Measurements from ENCODE around the gene ADAMTS5. TPM values are rescaled to one million over a fixed set of nuclear protein-coding genes. Genes with fewer than 3 reads are reported as not detected.

Gene ADAMTS5
- total and polyA plus RNA-seq, 7 experiments from 2014 or later: 0.03 to 0.12 TPM; not detected in 5

DNA sequence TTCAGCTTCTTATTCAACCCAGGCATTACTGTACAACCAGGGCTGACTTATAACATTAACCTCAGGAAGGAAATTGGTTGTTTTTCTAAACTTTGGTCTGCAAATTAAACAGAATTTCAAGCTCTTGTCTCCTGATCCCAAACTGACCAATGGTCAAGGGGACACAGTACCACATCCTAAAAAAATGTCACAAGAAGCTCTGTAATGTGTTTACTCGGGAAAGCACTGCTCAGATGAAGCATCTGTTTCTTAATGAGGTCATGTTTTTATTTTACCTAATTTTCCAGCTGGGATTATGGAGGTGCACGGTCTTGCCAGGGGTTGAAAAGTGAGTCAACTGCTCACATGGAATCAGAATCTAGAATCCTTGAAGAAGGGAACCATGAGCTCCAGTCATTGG lies 18.7 kb downstream of the ADAMTS5 start:
- H3K27me3 Mint-ChIP-seq: peaks cover 0 to 25% (median 11%) of the 10 kb centered on the region in 5 donors
- no peak overlapping the region for H3K4me3 Mint-ChIP-seq
- POLR2A ChIA-PET: no interaction called here
- no peaks in the 10 kb centered on the region for H3K9me3 ChIP-seq (ENCODE audit: control insufficient read depth in 2 of 3, low read length in 3 of 3)
- no peak for ATAC-seq
- H3K36me3 ChIP-seq (ENCODE audit: control insufficient read depth in 2 of 3, insufficient read depth in 3 of 3, low read length in 3 of 3): no peaks in the 10 kb centered on the region
- H3K27ac ChIP-seq (ENCODE audit: low read depth, low read length): no peak overlapping the region
- H3K4me1 Mint-ChIP-seq: no peaks in the 10 kb centered on the region
- H3K27ac Mint-ChIP-seq: no peak overlapping the region
- intact Hi-C loops (cut with micrococcal nuclease): no loop called here
- no peaks in the 10 kb centered on the region for H3K36me3 Mint-ChIP-seq
- CTCF ChIA-PET: no interaction called here
- no peak for DNase-seq
- H3K9me3 Mint-ChIP-seq: peaks cover 0 to 5% (median 0%) of the 10 kb centered on the region in 11 donors
- no peaks in the 10 kb centered on the region for H3K27me3 ChIP-seq (ENCODE audit: control insufficient read depth in 2 of 2, insufficient read depth in 2 of 2, low read length in 2 of 2)
- no peak overlapping the region for H3K4me3 ChIP-seq (ENCODE audit: low read length)
- H3K4me1 ChIP-seq (ENCODE audit: control insufficient read depth in 2 of 2, insufficient read depth in 2 of 2, low read length in 2 of 2): no peaks in the 10 kb centered on the region

DNA sequence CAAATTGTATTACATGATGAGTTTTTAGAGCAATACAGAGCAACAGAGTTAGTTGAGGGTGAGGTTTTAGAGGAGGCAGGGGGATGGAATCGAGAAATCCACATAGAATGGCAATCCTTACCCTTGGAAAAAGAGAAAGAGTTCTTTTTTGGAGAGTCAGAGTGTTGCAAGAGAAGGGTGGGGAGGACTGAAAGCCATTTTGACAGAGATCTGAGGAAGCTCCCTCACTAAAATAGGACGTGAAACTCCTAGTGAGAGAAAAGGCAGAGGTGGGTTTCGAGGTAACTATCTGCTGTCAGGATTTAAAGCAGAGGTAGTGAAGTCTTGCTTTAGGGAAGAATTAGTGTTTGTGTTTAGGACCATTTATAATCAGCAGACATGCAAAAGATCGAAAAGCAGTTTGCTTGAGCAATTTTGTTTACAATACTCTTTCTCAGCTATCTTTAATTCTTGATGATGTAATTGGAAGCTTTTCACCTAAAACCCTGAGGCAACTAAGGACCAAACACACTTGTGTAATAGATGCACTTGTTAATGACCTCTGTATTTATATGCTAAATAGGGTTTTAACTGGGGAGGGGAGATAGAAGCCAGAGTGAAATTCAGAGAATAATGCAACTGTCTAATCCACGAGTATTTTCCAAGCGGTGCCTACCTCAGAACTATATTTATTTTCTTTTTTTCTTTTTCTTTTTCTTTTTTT lies 20.0 kb downstream of the ADAMTS5 start:
- no peaks in the 10 kb centered on the region for H3K4me1 ChIP-seq (ENCODE audit: control insufficient read depth in 2 of 2, insufficient read depth in 2 of 2, low read length in 2 of 2)
- Mint-ChIP-seq H3K27me3 (peaks cover 0 to 16% (median 4%) of the 10 kb centered on the region in 5 donors), H3K4me1 (no peaks in the 10 kb centered on the region), H3K4me3 (no peak overlapping the region), H3K9me3 (peaks cover 0 to 5% (median 0%) of the 10 kb centered on the region in 11 donors), H3K27ac (no peak overlapping the region), H3K36me3 (no peaks in the 10 kb centered on the region)
- H3K27ac ChIP-seq (ENCODE audit: low read depth, low read length): no peak overlapping the region
- no peaks in the 10 kb centered on the region for H3K36me3 ChIP-seq (ENCODE audit: control insufficient read depth in 2 of 3, insufficient read depth in 3 of 3, low read length in 3 of 3)
- H3K27me3 ChIP-seq (ENCODE audit: control insufficient read depth in 2 of 2, insufficient read depth in 2 of 2, low read length in 2 of 2): no peaks in the 10 kb centered on the region
- no peaks in the 10 kb centered on the region for H3K9me3 ChIP-seq (ENCODE audit: control insufficient read depth in 2 of 3, low read length in 3 of 3)
- ATAC-seq (no peak), DNase-seq (no peak)
- intact Hi-C loops (cut with micrococcal nuclease): no loop called here
- H3K4me3 ChIP-seq (ENCODE audit: low read length): no peak overlapping the region
- ChIA-PET POLR2A (no interaction called here), CTCF (no interaction called here)

DNA sequence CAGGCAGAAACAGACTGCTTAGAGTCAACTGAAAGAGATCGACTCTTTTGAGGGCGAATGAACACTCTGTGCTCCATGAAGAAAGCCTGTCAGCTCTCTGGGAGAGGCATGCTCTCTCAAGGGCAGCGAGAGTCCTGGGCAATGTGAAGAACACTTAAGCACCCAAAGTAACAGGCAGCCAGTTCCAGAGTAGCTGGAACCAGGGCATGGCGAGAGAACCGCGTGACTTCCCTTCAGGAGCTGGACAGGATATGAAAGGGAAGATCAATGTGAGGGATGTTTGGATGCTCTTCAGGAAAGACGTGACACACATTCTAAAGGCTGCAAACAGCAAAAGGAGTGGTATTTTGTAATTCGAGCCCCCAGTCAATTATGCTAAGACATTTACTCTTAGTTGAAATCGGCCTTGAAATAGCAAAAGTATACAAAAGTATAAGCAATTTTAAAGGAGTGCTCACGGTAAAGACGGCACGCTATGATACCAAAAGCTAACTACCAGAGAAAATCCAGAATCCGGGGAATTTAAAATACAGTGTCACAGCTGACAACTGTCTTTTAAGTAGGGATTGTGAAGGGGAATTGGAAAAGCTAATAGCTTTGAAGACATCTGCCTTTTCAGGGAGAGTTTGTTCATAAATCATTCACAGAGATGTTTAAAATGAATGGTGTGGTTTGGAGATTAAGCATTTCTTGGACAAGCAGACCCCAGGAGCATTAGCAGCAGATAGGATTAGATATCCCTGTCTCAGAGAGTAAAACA lies 20.8 kb downstream of the ADAMTS5 start:
- H3K27ac ChIP-seq (ENCODE audit: low read depth, low read length): no peak overlapping the region
- no peaks in the 10 kb centered on the region for H3K36me3 Mint-ChIP-seq
- H3K9me3 Mint-ChIP-seq: peaks cover 0 to 5% (median 0%) of the 10 kb centered on the region in 11 donors
- ChIA-PET POLR2A (no interaction called here), CTCF (no interaction called here)
- ATAC-seq (no peak), DNase-seq (no peak)
- H3K27ac Mint-ChIP-seq: no peak overlapping the region
- no peaks in the 10 kb centered on the region for H3K9me3 ChIP-seq (ENCODE audit: control insufficient read depth in 2 of 3, low read length in 3 of 3)
- H3K36me3 ChIP-seq (ENCODE audit: control insufficient read depth in 2 of 3, insufficient read depth in 3 of 3, low read length in 3 of 3): no peaks in the 10 kb centered on the region
- no peaks in the 10 kb centered on the region for H3K4me1 Mint-ChIP-seq
- intact Hi-C loops (cut with micrococcal nuclease): no loop called here
- H3K4me1 ChIP-seq (ENCODE audit: control insufficient read depth in 2 of 2, insufficient read depth in 2 of 2, low read length in 2 of 2): no peaks in the 10 kb centered on the region
- no peak overlapping the region for H3K4me3 ChIP-seq (ENCODE audit: low read length)
- H3K27me3 ChIP-seq (ENCODE audit: control insufficient read depth in 2 of 2, insufficient read depth in 2 of 2, low read length in 2 of 2): no peaks in the 10 kb centered on the region
- H3K4me3 Mint-ChIP-seq: no peak overlapping the region
- H3K27me3 Mint-ChIP-seq: peaks cover 0 to 15% (median 4%) of the 10 kb centered on the region in 5 donors

DNA sequence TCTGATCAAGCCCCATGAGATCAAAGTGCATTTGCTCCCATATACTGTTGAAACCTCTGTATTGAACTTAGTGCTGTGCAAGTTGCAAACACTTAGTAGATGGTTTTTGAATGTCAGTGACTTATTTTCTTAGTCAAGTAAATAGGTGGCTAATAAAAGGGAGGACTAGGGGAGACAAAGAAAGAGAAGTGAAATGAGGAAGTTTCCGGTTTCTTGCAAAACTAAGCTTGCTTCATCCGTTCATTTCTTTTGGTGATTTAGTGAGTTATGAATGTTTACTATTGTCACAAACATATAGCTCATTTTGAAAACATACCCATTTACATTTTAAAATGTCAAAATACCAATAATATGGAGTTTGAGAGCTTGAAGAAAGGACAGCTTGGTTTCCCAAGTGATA lies 23.0 kb downstream of the ADAMTS5 start:
- DNase-seq (no peak), ATAC-seq (no peak)
- H3K9me3 ChIP-seq (ENCODE audit: control insufficient read depth in 2 of 3, low read length in 3 of 3): no peaks in the 10 kb centered on the region
- CTCF ChIA-PET: no interaction called here
- intact Hi-C loops (cut with micrococcal nuclease): no loop called here
- H3K9me3 Mint-ChIP-seq: peaks cover 0 to 5% (median 0%) of the 10 kb centered on the region in 11 donors
- H3K4me1 Mint-ChIP-seq: no peaks in the 10 kb centered on the region
- no peaks in the 10 kb centered on the region for H3K36me3 ChIP-seq (ENCODE audit: control insufficient read depth in 2 of 3, insufficient read depth in 3 of 3, low read length in 3 of 3)
- H3K4me3 Mint-ChIP-seq: no peak overlapping the region
- no peaks in the 10 kb centered on the region for H3K4me1 ChIP-seq (ENCODE audit: control insufficient read depth in 2 of 2, insufficient read depth in 2 of 2, low read length in 2 of 2)
- H3K27me3 Mint-ChIP-seq: peaks cover 0 to 15% (median 4%) of the 10 kb centered on the region in 5 donors
- no peak overlapping the region for H3K4me3 ChIP-seq (ENCODE audit: low read length)
- H3K27ac ChIP-seq (ENCODE audit: low read depth, low read length): no peak overlapping the region
- no peak overlapping the region for H3K27ac Mint-ChIP-seq
- POLR2A ChIA-PET: no interaction called here
- no peaks in the 10 kb centered on the region for H3K27me3 ChIP-seq (ENCODE audit: control insufficient read depth in 2 of 2, insufficient read depth in 2 of 2, low read length in 2 of 2)
- H3K36me3 Mint-ChIP-seq: no peaks in the 10 kb centered on the region

DNA sequence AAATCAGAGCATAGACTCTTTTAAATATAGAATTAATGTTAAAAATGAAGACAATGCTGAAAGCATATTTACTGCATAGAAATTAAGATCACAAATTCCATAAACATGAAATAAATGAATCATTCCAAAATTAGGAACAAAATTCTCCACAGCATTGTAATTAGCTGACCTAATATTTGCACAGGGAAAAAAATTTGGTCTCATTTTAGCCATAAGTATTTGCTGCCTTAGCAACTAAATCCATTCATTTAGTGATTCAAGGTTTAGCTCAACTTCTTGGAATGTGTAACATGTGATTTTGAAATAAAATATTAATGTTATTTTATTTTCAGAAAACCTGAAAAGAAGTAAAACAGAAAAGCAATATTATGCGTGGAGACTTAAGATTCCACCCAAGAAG lies 25.5 kb downstream of the ADAMTS5 start:
- H3K9me3 Mint-ChIP-seq: peaks cover 0 to 5% (median 0%) of the 10 kb centered on the region in 11 donors
- ChIA-PET POLR2A (no interaction called here), CTCF (no interaction called here)
- ATAC-seq: no peak
- Histone ChIP-seq H3K27me3 (ENCODE audit: control insufficient read depth in 2 of 2, insufficient read depth in 2 of 2, low read length in 2 of 2) (no peaks in the 10 kb centered on the region), H3K36me3 (ENCODE audit: control insufficient read depth in 2 of 3, insufficient read depth in 3 of 3, low read length in 3 of 3) (no peaks in the 10 kb centered on the region), H3K9me3 (ENCODE audit: control insufficient read depth in 2 of 3, low read length in 3 of 3) (no peaks in the 10 kb centered on the region), H3K4me1 (ENCODE audit: control insufficient read depth in 2 of 2, insufficient read depth in 2 of 2, low read length in 2 of 2) (no peaks in the 10 kb centered on the region), H3K4me3 (ENCODE audit: low read length) (no peak overlapping the region), H3K27ac (ENCODE audit: low read depth, low read length) (no peak overlapping the region)
- H3K36me3 Mint-ChIP-seq: no peaks in the 10 kb centered on the region
- peaks cover 0 to 9% (median 4%) of the 10 kb centered on the region in 5 donors for H3K27me3 Mint-ChIP-seq
- intact Hi-C loops (cut with micrococcal nuclease): no loop called here
- DNase-seq: no peak
- no peak overlapping the region for H3K4me3 Mint-ChIP-seq
- no peaks in the 10 kb centered on the region for H3K4me1 Mint-ChIP-seq
- H3K27ac Mint-ChIP-seq: no peak overlapping the region

DNA sequence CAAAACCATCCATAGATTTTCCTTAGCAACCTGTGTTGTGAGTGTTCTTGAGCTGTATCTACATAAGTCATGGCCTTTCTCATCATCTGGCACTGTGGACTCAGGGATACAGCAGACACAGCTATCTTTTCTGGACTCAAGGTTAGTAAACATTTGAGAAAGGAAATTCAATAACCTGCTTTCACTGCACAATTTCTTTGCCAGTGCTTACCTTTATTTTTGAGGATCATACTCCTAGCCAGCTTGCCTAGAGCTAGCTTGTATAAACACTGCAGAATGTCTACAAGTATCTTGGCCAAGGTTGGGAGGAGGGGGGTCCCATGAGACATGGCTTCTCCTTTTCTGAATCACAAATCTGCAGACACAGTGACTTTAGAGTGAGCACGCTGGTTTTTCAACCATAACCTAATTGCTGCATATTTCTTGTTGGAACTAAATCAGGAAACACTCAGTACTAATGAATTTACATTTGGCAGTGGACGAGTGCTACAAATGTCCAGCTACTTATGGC lies 27.2 kb downstream of the ADAMTS5 start:
- ChIA-PET CTCF (no interaction called here), POLR2A (no interaction called here)
- H3K4me3 Mint-ChIP-seq: no peak overlapping the region
- no peak overlapping the region for H3K27ac Mint-ChIP-seq
- peaks cover 0 to 21% (median 4%) of the 10 kb centered on the region in 5 donors for H3K27me3 Mint-ChIP-seq
- ATAC-seq (no peak), DNase-seq (no peak)
- H3K4me1 ChIP-seq (ENCODE audit: control insufficient read depth in 2 of 2, insufficient read depth in 2 of 2, low read length in 2 of 2): no peaks in the 10 kb centered on the region
- H3K9me3 Mint-ChIP-seq: peaks cover 0 to 5% (median 0%) of the 10 kb centered on the region in 11 donors
- no peaks in the 10 kb centered on the region for H3K36me3 ChIP-seq (ENCODE audit: control insufficient read depth in 2 of 3, insufficient read depth in 3 of 3, low read length in 3 of 3)
- no peaks in the 10 kb centered on the region for H3K9me3 ChIP-seq (ENCODE audit: control insufficient read depth in 2 of 3, low read length in 3 of 3)
- H3K27me3 ChIP-seq (ENCODE audit: control insufficient read depth in 2 of 2, insufficient read depth in 2 of 2, low read length in 2 of 2): no peaks in the 10 kb centered on the region
- intact Hi-C loops (cut with micrococcal nuclease): no loop called here
- H3K4me1 Mint-ChIP-seq: no peaks in the 10 kb centered on the region
- no peak overlapping the region for H3K27ac ChIP-seq (ENCODE audit: low read depth, low read length)
- H3K4me3 ChIP-seq (ENCODE audit: low read length): no peak overlapping the region
- H3K36me3 Mint-ChIP-seq: no peaks in the 10 kb centered on the region
